Mucosa of rectum (tissue), 2 donors: Measurements from ENCODE around the gene MIPOL1.
"Not testable (repeated sequence)": the region's sequence is repeated elsewhere in the genome, so short reads cannot be mapped to it uniquely, and the experiment has no call there.

Source experiments
- H3K27ac ChIP-seq, 2 donors: one replicate each; pipeline ENCODE4 v1.7.0; 2013; ENCODE audit warnings: inconsistent platforms in 2 of 2, low read depth in 2 of 2, low read length in 2 of 2
- H3K27me3 ChIP-seq, 2 donors: one replicate each; pipeline ENCODE4 v1.7.0; 2013; ENCODE audit warnings: low read length in 2 of 2; ENCODE audit not compliant: control insufficient read depth in 2 of 2, insufficient read depth in 2 of 2
- H3K36me3 ChIP-seq, 2 donors: one replicate each; pipeline ENCODE4 v1.7.0; 2013; ENCODE audit warnings: low read length in 2 of 2; ENCODE audit not compliant: control insufficient read depth in 2 of 2, insufficient read depth in 2 of 2
- H3K4me1 ChIP-seq, 2 donors: one replicate each; pipeline ENCODE4 v1.7.0; 2013; ENCODE audit warnings: low read length in 2 of 2, mild to moderate bottlenecking in 1 of 2; ENCODE audit not compliant: control insufficient read depth in 2 of 2, insufficient read depth in 2 of 2
- H3K4me3 ChIP-seq, 2 donors: one replicate each; pipeline ENCODE4 v1.7.0; 2013; ENCODE audit warnings: low read length in 2 of 2
- H3K9ac ChIP-seq, 2 donors: one replicate each; pipeline ENCODE4 v1.7.0; 2013; ENCODE audit warnings: low read length in 2 of 2, low read depth in 1 of 2, mild to moderate bottlenecking in 1 of 2
- H3K9me3 ChIP-seq, 2 donors: one replicate each; pipeline ENCODE4 v1.7.0; 2013; ENCODE audit warnings: low read length in 2 of 2; ENCODE audit not compliant: control insufficient read depth in 2 of 2
- donor health status: healthy.
- donor health status: Normal muscosa, but diverticular disease.

The MIPOL1 gene

DNA sequence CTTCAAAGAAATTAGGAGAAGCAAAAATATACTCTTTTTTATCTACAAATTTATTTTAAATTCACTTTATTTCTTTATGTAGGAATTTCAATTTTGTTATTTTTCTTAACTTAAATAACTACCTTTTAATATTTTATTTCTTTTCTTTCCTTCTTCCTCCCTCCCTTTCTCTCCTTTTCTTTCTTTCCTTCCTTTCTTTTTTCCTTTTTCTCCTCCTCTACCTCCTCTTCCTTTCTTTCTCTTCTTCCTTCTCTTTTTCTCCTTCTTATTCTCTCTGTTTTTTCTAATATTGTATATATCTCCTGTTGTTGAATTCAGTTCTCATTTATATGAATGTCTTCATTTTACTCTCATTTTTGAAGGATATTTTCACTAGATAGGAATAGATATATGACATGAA, 127.6 kb downstream of the MIPOL1 start:
- H3K27me3 ChIP-seq: no peaks in the 10 kb centered on the region
- no peak overlapping the region for H3K27ac ChIP-seq
- no peak overlapping the region for H3K9ac ChIP-seq
- H3K4me3 ChIP-seq: no peak overlapping the region
- H3K9me3 ChIP-seq: no peaks in the 10 kb centered on the region
- H3K4me1 ChIP-seq: peaks cover 0 to 3% of the 10 kb centered on the region in 2 donors
- no peaks in the 10 kb centered on the region for H3K36me3 ChIP-seq

- Histone ChIP-seq H3K27ac (no peak overlapping the region), H3K36me3 (no peaks in the 10 kb centered on the region), H3K27me3 (no peaks in the 10 kb centered on the region), H3K9me3 (no peaks in the 10 kb centered on the region), H3K9ac (no peak overlapping the region), H3K4me1 (peaks cover 0 to 3% of the 10 kb centered on the region in 2 donors), H3K4me3 (no peak overlapping the region)
Observed at GRCh38 chr14:37326434-37326833, 128.7 kb downstream of the MIPOL1 start.

DNA sequence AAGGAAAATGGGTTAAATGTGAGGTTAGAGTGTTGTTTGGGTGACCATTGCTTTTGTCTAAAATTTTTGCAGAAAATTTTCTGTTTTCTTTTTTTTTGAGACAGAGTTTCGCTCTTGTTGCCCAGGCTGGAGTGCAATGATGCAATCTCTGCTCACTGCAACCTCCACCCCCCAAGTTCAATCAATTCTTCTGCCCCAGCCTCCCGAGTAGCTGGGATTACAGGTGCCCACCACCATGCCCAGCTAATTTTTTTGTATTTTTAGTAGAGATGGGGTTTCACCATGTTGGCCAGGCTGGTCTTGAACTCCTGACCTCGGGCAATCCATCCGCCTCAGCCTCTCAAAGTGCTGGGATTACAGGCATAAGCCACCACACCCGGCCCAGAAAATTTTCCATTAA, 130.2 kb downstream of the MIPOL1 start:
- H3K4me1 ChIP-seq, H3K4me3 ChIP-seq, H3K27me3 ChIP-seq, H3K27ac ChIP-seq, H3K36me3 ChIP-seq, H3K9me3 ChIP-seq, H3K9ac ChIP-seq: not testable (repeated sequence)

DNA sequence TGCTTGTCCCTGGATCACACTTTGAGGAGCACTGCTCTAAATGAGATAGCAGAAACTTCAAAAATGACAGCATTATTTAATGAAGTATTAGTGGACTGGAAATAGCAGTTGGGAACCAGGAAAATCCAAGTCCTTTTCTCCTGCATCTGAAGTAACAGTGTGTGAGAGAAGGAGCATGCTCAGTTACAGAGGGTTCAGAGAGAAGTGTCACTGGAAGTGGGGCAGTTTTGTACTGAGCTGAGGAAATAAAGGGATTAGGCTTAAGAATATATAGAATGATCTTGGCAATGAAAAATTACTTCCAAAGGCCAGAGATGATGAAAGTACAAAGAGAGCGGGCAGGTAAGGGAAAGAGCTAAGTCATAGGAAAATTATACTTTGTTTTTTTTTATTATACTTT, 130.9 kb downstream of the MIPOL1 start:
- H3K4me1 ChIP-seq: peaks cover 0 to 3% of the 10 kb centered on the region in 2 donors
- H3K9me3 ChIP-seq: no peaks in the 10 kb centered on the region
- H3K27me3 ChIP-seq: no peaks in the 10 kb centered on the region
- no peak overlapping the region for H3K9ac ChIP-seq
- H3K4me3 ChIP-seq: no peak overlapping the region
- no peaks in the 10 kb centered on the region for H3K36me3 ChIP-seq
- no peak overlapping the region for H3K27ac ChIP-seq

- no peak overlapping the region for H3K4me3 ChIP-seq
- no peak overlapping the region for H3K9ac ChIP-seq
- no peaks in the 10 kb centered on the region for H3K9me3 ChIP-seq
- peaks cover 0 to 3% of the 10 kb centered on the region in 2 donors for H3K4me1 ChIP-seq
- no peak overlapping the region for H3K27ac ChIP-seq
- no peaks in the 10 kb centered on the region for H3K27me3 ChIP-seq
- H3K36me3 ChIP-seq: no peaks in the 10 kb centered on the region
Observed at GRCh38 chr14:37329189-37330001, 131.7 kb downstream of the MIPOL1 start.

GRCh38 chr14:37330910-37331309, 133.2 kb downstream of the MIPOL1 start:
- no peak overlapping the region for H3K27ac ChIP-seq
- H3K36me3 ChIP-seq: no peaks in the 10 kb centered on the region
- no peak overlapping the region for H3K9ac ChIP-seq
- H3K4me1 ChIP-seq: peaks cover 0 to 3% of the 10 kb centered on the region in 2 donors
- no peaks in the 10 kb centered on the region for H3K27me3 ChIP-seq
- no peaks in the 10 kb centered on the region for H3K9me3 ChIP-seq
- H3K4me3 ChIP-seq: no peak overlapping the region

GRCh38 chr14:37340353-37340752, 142.6 kb downstream of the MIPOL1 start:
- no peaks in the 10 kb centered on the region for H3K27me3 ChIP-seq
- no peak overlapping the region for H3K4me3 ChIP-seq
- no peak overlapping the region for H3K27ac ChIP-seq
- H3K9me3 ChIP-seq: no peaks in the 10 kb centered on the region
- H3K4me1 ChIP-seq: no peaks in the 10 kb centered on the region
- H3K36me3 ChIP-seq: no peaks in the 10 kb centered on the region
- H3K9ac ChIP-seq: no peak overlapping the region

GRCh38 chr14:37343307-37344094, 145.8 kb downstream of the MIPOL1 start:
- H3K27ac ChIP-seq: no peak overlapping the region
- H3K9me3 ChIP-seq: no peaks in the 10 kb centered on the region
- H3K4me1 ChIP-seq: no peaks in the 10 kb centered on the region
- no peaks in the 10 kb centered on the region for H3K27me3 ChIP-seq
- H3K36me3 ChIP-seq: no peaks in the 10 kb centered on the region
- H3K4me3 ChIP-seq: no peak overlapping the region
- no peak overlapping the region for H3K9ac ChIP-seq

- Histone ChIP-seq H3K27me3 (no peaks in the 10 kb centered on the region), H3K27ac (no peak overlapping the region), H3K9ac (no peak overlapping the region), H3K4me3 (no peak overlapping the region), H3K4me1 (no peaks in the 10 kb centered on the region), H3K9me3 (no peaks in the 10 kb centered on the region), H3K36me3 (no peaks in the 10 kb centered on the region)
Observed at GRCh38 chr14:37363661-37364060, 165.9 kb downstream of the MIPOL1 start.

DNA sequence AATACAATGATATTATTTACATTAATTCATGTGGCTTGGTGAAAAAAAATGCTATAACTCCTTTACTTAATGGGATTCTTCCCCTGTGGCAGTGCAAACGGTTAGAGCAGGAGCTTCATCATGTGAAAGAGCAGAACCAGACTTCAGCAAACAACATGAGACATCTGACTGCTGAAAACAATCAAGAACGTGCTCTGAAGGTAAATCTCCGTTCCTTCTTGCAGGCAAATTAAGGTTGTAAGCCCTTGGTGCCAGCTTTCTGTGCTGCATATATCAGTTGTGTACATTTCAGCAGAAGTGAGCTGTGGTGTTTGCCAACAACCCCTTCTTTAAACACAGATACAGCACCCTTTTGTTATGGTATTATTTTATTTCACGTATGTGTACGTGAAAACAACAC, 171.7 kb downstream of the MIPOL1 start:
- Histone ChIP-seq H3K27me3 (no peaks in the 10 kb centered on the region), H3K4me3 (no peak overlapping the region), H3K27ac (no peak overlapping the region), H3K9ac (no peak overlapping the region), H3K9me3 (no peaks in the 10 kb centered on the region), H3K4me1 (no peaks in the 10 kb centered on the region), H3K36me3 (no peaks in the 10 kb centered on the region)
